HL-60 (cell line): ENCODE measurements around the gene ATG4A.

Source experiments
- DNase-seq, 2 experiments: peaks; one replicate each; pipeline ENCODE4 v3.0.0-alpha.2; 2010 to 2020; ENCODE audit warnings: low read depth in 1 of 2, low spot score in 1 of 2
- H3K27ac ChIP-seq: fragments of 250-450 bp; sonication (Bioruptor Pico); replicated peaks from 2 replicates; pipeline ENCODE4 v1.5.1; 2020; ENCODE audit warnings: mild to moderate bottlenecking, moderate library complexity
- H3K27me3 ChIP-seq: fragments of 250-450 bp; sonication (Bioruptor Pico); 2 replicates; pipeline ENCODE4 v1.5.1; 2021; ENCODE audit warnings: mild to moderate bottlenecking, moderate library complexity; ENCODE audit not compliant: insufficient read depth, poor library complexity, severe bottlenecking
- H3K4me3 ChIP-seq: replicated peaks from 2 replicates; pipeline ENCODE4 v1.5.1; 2011; ENCODE audit warnings: mild to moderate bottlenecking, control low read depth, low read length; ENCODE audit not compliant: insufficient read depth
- GABPA ChIP-seq: IDR thresholded peaks from 2 replicates; pipeline ENCODE4 v1.6.1; 2012; ENCODE audit warnings: low read depth
- POLR2AphosphoS5 ChIP-seq: IDR thresholded peaks from 2 replicates; pipeline ENCODE4 v1.6.1; 2012; ENCODE audit warnings: low read depth
- SPI1 ChIP-seq: IDR thresholded peaks from 2 replicates; pipeline ENCODE4 v1.6.1; 2012; ENCODE audit warnings: low read depth, mild to moderate bottlenecking, borderline replicate concordance
- TF ChIP-seq, protein P1 (sequence below): IDR thresholded peaks from one replicate; pipeline ENCODE4 v1.5.1; 2011; ENCODE audit warnings: low read length, control low read depth, inconsistent platforms; ENCODE audit not compliant: insufficient read depth
- TF ChIP-seq, protein P2 (sequence below): IDR thresholded peaks from 2 replicates; pipeline ENCODE4 v1.6.1; 2012; ENCODE audit warnings: low read depth; ENCODE audit not compliant: insufficient replicate concordance

The ATG4A gene

DNA sequence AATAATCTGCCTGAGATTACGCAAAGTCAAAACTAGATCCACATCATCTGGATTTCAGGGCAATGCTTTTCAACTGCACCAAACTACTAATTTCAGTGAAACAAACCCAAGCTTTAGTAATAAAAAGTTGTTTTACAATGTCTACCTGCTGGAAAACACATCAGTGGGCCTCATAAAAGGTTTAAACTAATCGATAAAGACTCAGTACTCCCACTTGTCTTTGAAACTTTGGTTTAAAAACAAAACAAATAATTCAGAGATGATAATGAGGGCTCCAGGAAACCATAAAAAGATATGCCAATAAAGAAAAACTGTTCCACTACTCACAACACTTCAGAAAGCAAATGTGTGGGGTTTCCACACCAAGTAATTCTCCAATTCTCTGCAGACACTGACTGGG is 10.5 kb upstream of the ATG4A start:
- DNase-seq, result no peak

GRCh38 chrX:108087792-108088191 is 3.8 kb upstream of the ATG4A start:
- TF ChIP-seq, protein P1, sequence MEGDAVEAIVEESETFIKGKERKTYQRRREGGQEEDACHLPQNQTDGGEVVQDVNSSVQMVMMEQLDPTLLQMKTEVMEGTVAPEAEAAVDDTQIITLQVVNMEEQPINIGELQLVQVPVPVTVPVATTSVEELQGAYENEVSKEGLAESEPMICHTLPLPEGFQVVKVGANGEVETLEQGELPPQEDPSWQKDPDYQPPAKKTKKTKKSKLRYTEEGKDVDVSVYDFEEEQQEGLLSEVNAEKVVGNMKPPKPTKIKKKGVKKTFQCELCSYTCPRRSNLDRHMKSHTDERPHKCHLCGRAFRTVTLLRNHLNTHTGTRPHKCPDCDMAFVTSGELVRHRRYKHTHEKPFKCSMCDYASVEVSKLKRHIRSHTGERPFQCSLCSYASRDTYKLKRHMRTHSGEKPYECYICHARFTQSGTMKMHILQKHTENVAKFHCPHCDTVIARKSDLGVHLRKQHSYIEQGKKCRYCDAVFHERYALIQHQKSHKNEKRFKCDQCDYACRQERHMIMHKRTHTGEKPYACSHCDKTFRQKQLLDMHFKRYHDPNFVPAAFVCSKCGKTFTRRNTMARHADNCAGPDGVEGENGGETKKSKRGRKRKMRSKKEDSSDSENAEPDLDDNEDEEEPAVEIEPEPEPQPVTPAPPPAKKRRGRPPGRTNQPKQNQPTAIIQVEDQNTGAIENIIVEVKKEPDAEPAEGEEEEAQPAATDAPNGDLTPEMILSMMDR, result no peak
- TF ChIP-seq, protein P2, sequence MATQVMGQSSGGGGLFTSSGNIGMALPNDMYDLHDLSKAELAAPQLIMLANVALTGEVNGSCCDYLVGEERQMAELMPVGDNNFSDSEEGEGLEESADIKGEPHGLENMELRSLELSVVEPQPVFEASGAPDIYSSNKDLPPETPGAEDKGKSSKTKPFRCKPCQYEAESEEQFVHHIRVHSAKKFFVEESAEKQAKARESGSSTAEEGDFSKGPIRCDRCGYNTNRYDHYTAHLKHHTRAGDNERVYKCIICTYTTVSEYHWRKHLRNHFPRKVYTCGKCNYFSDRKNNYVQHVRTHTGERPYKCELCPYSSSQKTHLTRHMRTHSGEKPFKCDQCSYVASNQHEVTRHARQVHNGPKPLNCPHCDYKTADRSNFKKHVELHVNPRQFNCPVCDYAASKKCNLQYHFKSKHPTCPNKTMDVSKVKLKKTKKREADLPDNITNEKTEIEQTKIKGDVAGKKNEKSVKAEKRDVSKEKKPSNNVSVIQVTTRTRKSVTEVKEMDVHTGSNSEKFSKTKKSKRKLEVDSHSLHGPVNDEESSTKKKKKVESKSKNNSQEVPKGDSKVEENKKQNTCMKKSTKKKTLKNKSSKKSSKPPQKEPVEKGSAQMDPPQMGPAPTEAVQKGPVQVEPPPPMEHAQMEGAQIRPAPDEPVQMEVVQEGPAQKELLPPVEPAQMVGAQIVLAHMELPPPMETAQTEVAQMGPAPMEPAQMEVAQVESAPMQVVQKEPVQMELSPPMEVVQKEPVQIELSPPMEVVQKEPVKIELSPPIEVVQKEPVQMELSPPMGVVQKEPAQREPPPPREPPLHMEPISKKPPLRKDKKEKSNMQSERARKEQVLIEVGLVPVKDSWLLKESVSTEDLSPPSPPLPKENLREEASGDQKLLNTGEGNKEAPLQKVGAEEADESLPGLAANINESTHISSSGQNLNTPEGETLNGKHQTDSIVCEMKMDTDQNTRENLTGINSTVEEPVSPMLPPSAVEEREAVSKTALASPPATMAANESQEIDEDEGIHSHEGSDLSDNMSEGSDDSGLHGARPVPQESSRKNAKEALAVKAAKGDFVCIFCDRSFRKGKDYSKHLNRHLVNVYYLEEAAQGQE, result no peak
- TF ChIP-seq SPI1 (no peak), GABPA (no peak), POLR2AphosphoS5 (no peak)
- no peak overlapping the region for H3K27ac ChIP-seq
- H3K4me3 ChIP-seq, result no peak overlapping the region
- no peaks in the 10 kb centered on the region for H3K27me3 ChIP-seq
- DNase-seq, result no peak

More for the DNA sequence above, 10.5 kb upstream of the ATG4A start:
- Histone ChIP-seq H3K27ac (no peak overlapping the region), H3K27me3 (no peaks in the 10 kb centered on the region), H3K4me3 (no peak overlapping the region)
- no peak for TF ChIP-seq POLR2AphosphoS5
- no peak for TF ChIP-seq GABPA
- TF ChIP-seq, protein P2, result no peak
- no peak for TF ChIP-seq SPI1
- TF ChIP-seq, protein P1, result no peak

DNA sequence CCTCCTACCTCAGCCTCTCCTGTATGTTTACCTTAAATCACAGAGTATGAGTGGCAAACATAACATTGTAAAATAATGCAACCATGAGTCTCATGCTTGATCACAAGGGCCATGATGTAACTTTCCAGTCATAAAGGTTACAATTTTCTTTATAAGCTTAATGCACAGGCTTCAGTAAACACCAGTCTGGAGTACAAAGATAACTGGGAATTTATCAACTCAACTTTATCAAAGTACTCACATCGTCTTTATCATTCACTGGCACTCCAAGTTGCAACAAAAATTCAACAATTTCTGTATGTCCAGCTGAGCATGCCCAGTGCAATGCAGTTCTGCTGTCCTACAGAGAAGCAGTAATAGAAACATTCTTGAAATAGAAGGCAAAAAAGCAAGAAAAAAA is 3.1 kb upstream of the ATG4A start:
- TF ChIP-seq, protein P2, result no peak
- TF ChIP-seq POLR2AphosphoS5 (no peak), SPI1 (no peak), GABPA (no peak)
- TF ChIP-seq, protein P1, result no peak
- H3K27ac ChIP-seq, result no peak overlapping the region
- H3K4me3 ChIP-seq, result no peak overlapping the region
- DNase-seq, result no peak
- no peaks in the 10 kb centered on the region for H3K27me3 ChIP-seq
